Heart left ventricle (tissue), 13 donors: ENCODE data around the gene NFASC.

Source experiments
- POLR2A ChIP-seq, 2 donors: fragments of 450-650 bp; IDR thresholded peaks; one replicate each; pipeline ENCODE4 v1.6.1; 2017; ENCODE audit warnings: antibody characterized with exemption in 2 of 2, mild to moderate bottlenecking in 2 of 2, moderate library complexity in 2 of 2
- TF ChIP-seq, protein P1 (sequence below), 12 donors: fragments of 200-600 bp; sonication (generic) in 4 of 12; IDR thresholded peaks; one replicate each; pipeline versions ENCODE4 v1.5.0 to v1.8.0; 2018 to 2022; ENCODE audit warnings: antibody characterized with exemption in 12 of 12, mild to moderate bottlenecking in 5 of 12
- donor health status: ischemic (EF 13 %, LVEDD 7.1; RV severe dilation, severe dysfunction).
- donor health status: DM: no; HTN: yes; CAD: no.
- donor health status: DM: no; HTN: no; CAD: no.
- donor health status: ischemic (EF 25% LVEDD 6.9; RV normal size, moderate dysfunction).
- donor health status: ischemic (EF 25% LVEDD 5.7; RV mildly dilated, moderate dysfunction).
- donor health status: ischemic (EF 35%, LVEDD 5.7; RV mildly dilated, moderate dysfunction).
- donor health status: nonischemic (EF 11% LVEDD 7.7; RV severe dilation, severe dysfunction).
- donor health status: DM: yes; HTN: yes; CAD: no.
- donor health status: PGD.
- donor health status: ischemic (EF 29% LVEDD 5.4; RV normal size, mild dysfunction).
- donor health status: nonischemic (EF 23%, LVEDD 6.1; RV moderate dilation, normal function).

DNA sequence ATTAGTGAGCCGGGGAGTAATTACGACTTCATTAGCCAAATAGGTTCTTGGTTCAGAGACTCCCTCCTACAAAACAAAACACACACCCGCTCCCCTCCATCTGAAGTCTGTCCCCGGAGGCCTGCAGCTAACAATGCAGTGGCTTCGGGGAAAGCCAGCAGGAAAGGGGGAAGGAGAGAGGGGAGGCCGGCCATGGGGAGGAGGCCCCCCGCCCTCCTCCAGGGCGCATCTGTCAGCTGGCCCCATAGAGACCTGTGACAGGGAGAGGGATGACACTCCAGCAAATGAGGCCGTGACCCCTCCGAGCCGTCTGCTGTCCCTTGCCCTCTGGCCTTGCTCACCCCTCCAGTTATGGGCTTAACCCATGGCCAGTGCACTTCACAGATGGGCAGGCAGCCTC lies 160.2 kb downstream of the NFASC start:
- TF ChIP-seq, protein P1, sequence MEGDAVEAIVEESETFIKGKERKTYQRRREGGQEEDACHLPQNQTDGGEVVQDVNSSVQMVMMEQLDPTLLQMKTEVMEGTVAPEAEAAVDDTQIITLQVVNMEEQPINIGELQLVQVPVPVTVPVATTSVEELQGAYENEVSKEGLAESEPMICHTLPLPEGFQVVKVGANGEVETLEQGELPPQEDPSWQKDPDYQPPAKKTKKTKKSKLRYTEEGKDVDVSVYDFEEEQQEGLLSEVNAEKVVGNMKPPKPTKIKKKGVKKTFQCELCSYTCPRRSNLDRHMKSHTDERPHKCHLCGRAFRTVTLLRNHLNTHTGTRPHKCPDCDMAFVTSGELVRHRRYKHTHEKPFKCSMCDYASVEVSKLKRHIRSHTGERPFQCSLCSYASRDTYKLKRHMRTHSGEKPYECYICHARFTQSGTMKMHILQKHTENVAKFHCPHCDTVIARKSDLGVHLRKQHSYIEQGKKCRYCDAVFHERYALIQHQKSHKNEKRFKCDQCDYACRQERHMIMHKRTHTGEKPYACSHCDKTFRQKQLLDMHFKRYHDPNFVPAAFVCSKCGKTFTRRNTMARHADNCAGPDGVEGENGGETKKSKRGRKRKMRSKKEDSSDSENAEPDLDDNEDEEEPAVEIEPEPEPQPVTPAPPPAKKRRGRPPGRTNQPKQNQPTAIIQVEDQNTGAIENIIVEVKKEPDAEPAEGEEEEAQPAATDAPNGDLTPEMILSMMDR (IDR thresholded peaks at IDR 0.05): no peak
- no peak for TF ChIP-seq POLR2A (IDR thresholded peaks at IDR 0.05)
